Hepatic stellate cell (primary cell): Measurements from ENCODE around the gene TMEM236.

Experiments used
- DNase-seq: peaks from one replicate; pipeline ENCODE4 v3.0.0; 2011; ENCODE audit warnings: low spot score

TMEM236 gene

GRCh38 chr10:17831341-17831740 is 79.3 kb downstream of the TMEM236 start:
- no peak for DNase-seq

GRCh38 chr10:17831896-17832295 is 79.9 kb downstream of the TMEM236 start:
- DNase-seq = no peak

GRCh38 chr10:17833656-17834055 is 81.7 kb downstream of the TMEM236 start:
- no peak for DNase-seq

- peak; percentile 71 for DNase-seq
Measured at GRCh38 chr10:17835688-17836087, 83.7 kb downstream of the TMEM236 start.

- DNase-seq = peak; percentile 42
Measured at GRCh38 chr10:17836942-17837341, 84.9 kb downstream of the TMEM236 start.

GRCh38 chr10:17838080-17838648 is 86.2 kb downstream of the TMEM236 start:
- DNase-seq = no peak

- no peak for DNase-seq
Measured at GRCh38 chr10:17841050-17841449, 89.0 kb downstream of the TMEM236 start.

- no peak for DNase-seq
Measured at GRCh38 chr10:17842641-17843040, 90.6 kb downstream of the TMEM236 start.

- peak; percentile 9 for DNase-seq
Measured at GRCh38 chr10:17847585-17848296, 95.7 kb downstream of the TMEM236 start.

GRCh38 chr10:17848646-17849045 is 96.6 kb downstream of the TMEM236 start:
- DNase-seq = no peak
